ENCODE data around the gene OSGEPL1. TPM values are rescaled to one million over a fixed set of nuclear protein-coding genes. Genes with fewer than 3 reads are reported as not detected.

OSGEPL1 gene
- total and polyA plus RNA-seq, 8 donors = 7.2 to 27.7 (median 24.4) TPM

- no peaks in the 10 kb centered on the region for H3K27me3 ChIP-seq
- intact Hi-C loops (cut with DNase I) = no loop called here
- H3K27ac ChIP-seq = peak within 1 kb of the TSS; percentile 95 to 97
- TF ChIP-seq CTCF (IDR thresholded peaks at IDR 0.05) = no peak
- DNase-seq (peak; percentile 96 to 99 (median 98)), ATAC-seq (peak; percentile 99)
- peaks cover 7 to 49% of the 10 kb centered on the region in 2 donors for H3K4me1 ChIP-seq
- H3K36me3 ChIP-seq = peaks cover 0 to 23% of the 10 kb centered on the region in 2 donors
- no peaks in the 10 kb centered on the region for H3K9me3 ChIP-seq
- peak within 1 kb of the TSS; percentile 61 to 79 for H3K4me3 ChIP-seq
Observed at GRCh38 chr2:189783927-189784867, 21.6 kb upstream of the OSGEPL1 start, which contains the start of the genes ORMDL1 and PMS1. ORMDL1 (minus strand) TSS chr2:189784339; CDS start chr2:189782595, 1,744 bp downstream. PMS1 (plus strand) TSS chr2:189784450; CDS start chr2:189791810, 7,360 bp downstream.

- no peaks in the 10 kb centered on the region for H3K9me3 ChIP-seq
- peaks cover 7 to 49% of the 10 kb centered on the region in 2 donors for H3K4me1 ChIP-seq
- peak overlapping the region; percentile 61 to 79 for H3K4me3 ChIP-seq
- DNase-seq (peak in 1 of 4 donors; percentile 40), ATAC-seq (peak; percentile 19)
- H3K27me3 ChIP-seq = no peaks in the 10 kb centered on the region
- peaks cover 0 to 30% of the 10 kb centered on the region in 2 donors for H3K36me3 ChIP-seq
- TF ChIP-seq CTCF (IDR thresholded peaks at IDR 0.05) = no peak
- intact Hi-C loops (cut with DNase I) = no loop called here
- peak overlapping the region; percentile 95 to 97 for H3K27ac ChIP-seq
Observed at GRCh38 chr2:189783451-189783926, 20.9 kb upstream of the OSGEPL1 start.

GRCh38 chr2:189782221-189782671 lies 19.7 kb upstream of the OSGEPL1 start:
- no peaks in the 10 kb centered on the region for H3K9me3 ChIP-seq
- intact Hi-C loops (cut with DNase I) = no loop called here
- peak overlapping the region in 1 of 2 donors; percentile 79 for H3K4me3 ChIP-seq
- peaks cover 0 to 42% of the 10 kb centered on the region in 2 donors for H3K36me3 ChIP-seq
- DNase-seq (no peak), ATAC-seq (no peak)
- no peak for TF ChIP-seq CTCF (IDR thresholded peaks at IDR 0.05)
- H3K4me1 ChIP-seq = peaks cover 7 to 49% of the 10 kb centered on the region in 2 donors
- H3K27ac ChIP-seq = peak overlapping the region in 1 of 2 donors; percentile 97
- H3K27me3 ChIP-seq = no peaks in the 10 kb centered on the region

GRCh38 chr2:189772212-189772611 lies 9.6 kb upstream of the OSGEPL1 start:
- intact Hi-C loops (cut with DNase I) = no loop called here
- TF ChIP-seq CTCF (IDR thresholded peaks at IDR 0.05) = no peak
- peaks cover 3 to 93% of the 10 kb centered on the region in 2 donors for H3K36me3 ChIP-seq
- ATAC-seq (peak; percentile 53), DNase-seq (no peak)
- no peak overlapping the region for H3K4me3 ChIP-seq
- H3K27ac ChIP-seq = no peak overlapping the region
- peaks cover 0 to 9% of the 10 kb centered on the region in 2 donors for H3K4me1 ChIP-seq
- no peaks in the 10 kb centered on the region for H3K27me3 ChIP-seq
- no peaks in the 10 kb centered on the region for H3K9me3 ChIP-seq
